ENCODE measurements around the gene TMEM43. TPM values are rescaled to one million over a fixed set of nuclear protein-coding genes. Genes with fewer than 3 reads are reported as not detected.

Gene TMEM43
- total and polyA plus RNA-seq, 2 of the 13 experiments (the other 11 are each of a cell fraction or from before 2014, with no cell fraction given): 48.9 to 50.5 TPM

GRCh38 chr3:14132689-14133088 is 7.8 kb downstream of the TMEM43 start:
- H2AFZ ChIP-seq (ENCODE audit: low read length): no peak overlapping the region
- H3K36me3 ChIP-seq (replicated peaks in 1 of 2; ENCODE audit: control insufficient read depth in 1 of 2, insufficient read depth in 2 of 2, low read length in 2 of 2): peaks cover 39 to 85% of the 10 kb centered on the region in 2 experiments
- H4K20me1 ChIP-seq (ENCODE audit: insufficient read depth, low read length): 0 out of 2 replicates have a peak, but pooled peaks cover under 1% of the 10 kb centered on the region
- ChIA-PET POLR2A (interaction anchor here (0.8 to 3.5 kb wide), 4 partner anchors 8 to 46 kb away, joined by 3 to 21 read pairs (median 6); partner anchors contain the start of genes CHCHD4, LSM3, TMEM43 and XPC), CTCF (ENCODE audit: low intra/inter-chr PET ratio, low total read pairs) (no interaction called here)
- H3K79me2 ChIP-seq (ENCODE audit: insufficient read depth, low read length): peaks cover 11% of the 10 kb centered on the region
- intact Hi-C loops (cut with micrococcal nuclease; ENCODE audit: unreplicated experiment) (no loop called here), in situ Hi-C loops (cut with HindIII; ENCODE audit: extremely low pct_ligation_motif_present, low pct_unique_long_range_greater_than_20kb) (no loop called here)
- no peak for FAIRE-seq
- no peak for TF ChIP-seq ZNF343 (CRISPR knock-in tag; IDR thresholded peaks at IDR 0.05)
- no peak for TF ChIP-seq ZBTB8A (CRISPR knock-in tag; IDR thresholded peaks at IDR 0.05; ENCODE audit: borderline replicate concordance, low read depth)
- TF ChIP-seq ZFP37 (CRISPR knock-in tag; IDR thresholded peaks at IDR 0.05; ENCODE audit: borderline replicate concordance): no peak
- TF ChIP-seq MTA3 (CRISPR knock-in tag; IDR thresholded peaks at IDR 0.05): no peak
- no peak for TF ChIP-seq NFRKB (IDR thresholded peaks at IDR 0.05)
- no peak for TF ChIP-seq TAF1 (CRISPR knock-in tag; IDR thresholded peaks at IDR 0.05)
- TF ChIP-seq SALL1 (CRISPR knock-in tag; IDR thresholded peaks at IDR 0.05): no peak
- no peak for TF ChIP-seq SMAD9 (CRISPR knock-in tag; IDR thresholded peaks at IDR 0.05)
- no peak for TF ChIP-seq FOXA3 (CRISPR knock-in tag; IDR thresholded peaks at IDR 0.05)
- no peak for TF ChIP-seq ZNF607 (CRISPR knock-in tag; IDR thresholded peaks at IDR 0.05; ENCODE audit: borderline replicate concordance)
- TF ChIP-seq PRMT3 (CRISPR knock-in tag; IDR thresholded peaks at IDR 0.05; ENCODE audit: borderline replicate concordance, low read depth): no peak
- no peak for TF ChIP-seq ATM (IDR thresholded peaks at IDR 0.05; ENCODE audit: borderline replicate concordance)
- no peak for TF ChIP-seq SAFB2 (CRISPR knock-in tag; IDR thresholded peaks at IDR 0.05; ENCODE audit: borderline replicate concordance, low read depth)
- TF ChIP-seq DMAP1 (CRISPR knock-in tag; IDR thresholded peaks at IDR 0.05): no peak
- TF ChIP-seq MED8 (CRISPR knock-in tag; IDR thresholded peaks at IDR 0.05; ENCODE audit: insufficient replicate concordance): no peak
- TF ChIP-seq PAWR (CRISPR knock-in tag; IDR thresholded peaks at IDR 0.05; ENCODE audit: borderline replicate concordance): no peak
- no peak for TF ChIP-seq MATR3 (CRISPR knock-in tag; IDR thresholded peaks at IDR 0.05)
- TF ChIP-seq ZNF367 (CRISPR knock-in tag; IDR thresholded peaks at IDR 0.05; ENCODE audit: borderline replicate concordance): no peak
- H3K27ac ChIP-seq (ENCODE audit: extremely low read length, insufficient read depth, low read length): no peak overlapping the region
- H3K9me3 ChIP-seq (ENCODE audit: low read length): no peaks in the 10 kb centered on the region
- H3K27me3 ChIP-seq (ENCODE audit: control insufficient read depth in 1 of 2, insufficient read depth in 2 of 2, low read length in 2 of 2): no peaks in the 10 kb centered on the region
- no peak for ATAC-seq
- 92% methylated on average over 6 of the region's 6 CpGs for WGBS (ENCODE audit: low lambda C conversion rate)
- peaks cover 15% of the 10 kb centered on the region for H3K4me1 ChIP-seq (ENCODE audit: insufficient read depth, low read length)
- no peak for DNase-seq (ENCODE audit: low spot score)
- H3K4me3 ChIP-seq (replicated peaks in 1 of 3; ENCODE audit: insufficient read depth in 1 of 3, low read depth in 2 of 3, low read length in 3 of 3): no peak overlapping the region
- no TSS peak for BruUV-seq (replicated peaks)
- H3K9ac ChIP-seq (ENCODE audit: insufficient read depth, low read depth, low read length): no peak overlapping the region
- H3K4me2 ChIP-seq (ENCODE audit: low read depth, low read length): no peak overlapping the region
